Stomach (tissue), 9 donors: ENCODE data around the gene CMTM2. TPM values are rescaled to one million over a fixed set of nuclear protein-coding genes. Genes with fewer than 3 reads are reported as not detected.
"Not testable (repeated sequence)": the region's sequence is repeated elsewhere in the genome, so short reads cannot be mapped to it uniquely, and the experiment has no call there.

ENCODE experiments used
- DNase-seq, 2 donors: peaks; one replicate each; pipeline versions ENCODE4 v3.0.0 to v3.0.0-alpha.2; 2013 to 2019
- H3K27ac ChIP-seq, 5 donors: fragments of 200-600 bp in 4 of 5; sonication (generic) in 4 of 5; one replicate each; pipeline ENCODE4 v1.5.1; 2013 to 2019; ENCODE audit warnings: mild to moderate bottlenecking in 1 of 5, moderate library complexity in 1 of 5
- H3K27me3 ChIP-seq, 3 donors: fragments of 200-600 bp; sonication (generic); one replicate each; pipeline ENCODE4 v1.5.1; 2017 to 2019; ENCODE audit warnings: mixed run types in 1 of 3
- H3K36me3 ChIP-seq, 4 donors: fragments of 200-600 bp; sonication (generic); 1 replicate in 3 of 4; 2 replicates in 1 of 4; pipeline ENCODE4 v1.5.1; 2016 to 2019
- H3K4me1 ChIP-seq, 4 donors: fragments of 200-600 bp; sonication (generic); one replicate each; pipeline ENCODE4 v1.5.1; 2016 to 2019
- H3K4me3 ChIP-seq, 4 donors: fragments of 200-600 bp; sonication (generic) in 3 of 4; one replicate each; pipeline ENCODE4 v1.5.1; 2016 to 2019; ENCODE audit warnings: mild to moderate bottlenecking in 1 of 4
- H3K9me3 ChIP-seq, 4 donors: fragments of 200-600 bp; sonication (generic); one replicate each; pipeline ENCODE4 v1.5.1; 2016 to 2019
- CTCF ChIP-seq, 7 experiments: fragments of 450-650 bp in 4 of 7; fragments of 200-600 bp in 3 of 7; sonication (generic) in 3 of 7; IDR thresholded peaks; one replicate each; pipeline ENCODE4 v1.5.1; 2016 to 2019; ENCODE audit warnings: antibody characterized with exemption in 7 of 7, control low read depth in 2 of 7, mild to moderate bottlenecking in 1 of 7
- EP300 ChIP-seq: sonication (generic); formaldehyde crosslinking; IDR thresholded peaks from one replicate; pipeline ENCODE4 v1.6.1; 2017; ENCODE audit warnings: antibody characterized with exemption
- POLR2A ChIP-seq, 4 donors: fragments of 450-650 bp; IDR thresholded peaks; one replicate each; pipeline ENCODE4 v1.6.1; 2016; ENCODE audit warnings: antibody characterized with exemption in 4 of 4, control low read depth in 2 of 4, mild to moderate bottlenecking in 1 of 4, moderate library complexity in 1 of 4
- POLR2AphosphoS5 ChIP-seq, 3 donors: sonication (generic); formaldehyde crosslinking; IDR thresholded peaks; one replicate each; pipeline ENCODE4 v1.6.1; 2016; ENCODE audit warnings: antibody characterized with exemption in 3 of 3
- WGBS, 5 donors: extraction: QIAGEN DNeasy Blood & Tissue Kit in 3 of 5; methylation state at CpG; one replicate each; pipeline versions ENCODE4 v1.1.5 to v1.1.7; 2013 to 2018; 5-methylcytosine and 5-hydroxymethylcytosine counted together
- intact Hi-C: fragments of 100-400 bp; cut with DNase I; formaldehyde crosslinking; loops from one replicate; pipeline ENCODE4 v1.15.1; 2023; ENCODE audit warnings: low total_unique reads
- polyA plus RNA-seq, 3 donors: library from polyadenylated mRNA; stranded (reverse); fragments of 200-250 nt; gene quantifications; one replicate each; pipeline ENCODE4 v1.2.3, GENCODE V29; 2013
- total RNA-seq, 5 donors: library from RNA; depleted of rRNA; stranded (reverse); fragments of >200 nt; gene quantifications; one replicate each; pipeline versions ENCODE4 v1.1.0 to v1.2.3, GENCODE V29; 2014 to 2016
- donor health status: healthy with polysubstance abuse.
- donor health status: Bipolar disorder and iron deficiency.
- donor health status: healthy.

CMTM2 gene
- total and polyA plus RNA-seq, 8 donors = 0.48 to 0.50 TPM; not detected in 6

GRCh38 chr16:66591018-66591417, 11.8 kb downstream of the CMTM2 start:
- WGBS, 5 donors = 84 to 96% (median 94%) methylated on average over 4 of the region's 4 CpGs
- H3K4me1 ChIP-seq = peaks cover 0 to 7% (median 0%) of the 10 kb centered on the region in 4 donors
- TF ChIP-seq EP300 (no peak), CTCF (IDR thresholded peaks at IDR 0.05) (no peak), POLR2A (IDR thresholded peaks at IDR 0.05) (no peak), POLR2AphosphoS5 (IDR thresholded peaks at IDR 0.05) (no peak)
- H3K27ac ChIP-seq = no peak overlapping the region
- peaks cover 0 to 4% (median 0%) of the 10 kb centered on the region in 4 donors for H3K9me3 ChIP-seq
- intact Hi-C loops = no loop called here
- peaks cover 0 to 8% (median 4%) of the 10 kb centered on the region in 4 donors for H3K36me3 ChIP-seq
- no peak for DNase-seq
- no peak overlapping the region for H3K4me3 ChIP-seq
- H3K27me3 ChIP-seq = no peaks in the 10 kb centered on the region

GRCh38 chr16:66592241-66592640, 13.0 kb downstream of the CMTM2 start:
- intact Hi-C loops = no loop called here
- TF ChIP-seq CTCF (IDR thresholded peaks at IDR 0.05) (no peak), POLR2A (IDR thresholded peaks at IDR 0.05) (no peak), EP300 (no peak), POLR2AphosphoS5 (IDR thresholded peaks at IDR 0.05) (no peak)
- DNase-seq = no peak
- WGBS, 5 donors = 78 to 92% (median 90%) methylated on average over 3 of the region's 3 CpGs
- Histone ChIP-seq H3K27ac (no peak overlapping the region), H3K36me3 (no peaks in the 10 kb centered on the region), H3K9me3 (peaks cover 0 to 4% (median 0%) of the 10 kb centered on the region in 4 donors), H3K4me1 (peaks cover 0 to 5% (median 0%) of the 10 kb centered on the region in 4 donors), H3K27me3 (no peaks in the 10 kb centered on the region), H3K4me3 (no peak overlapping the region)

GRCh38 chr16:66592814-66593213, 13.6 kb downstream of the CMTM2 start:
- peaks cover 0 to 5% (median 0%) of the 10 kb centered on the region in 4 donors for H3K4me1 ChIP-seq
- H3K36me3 ChIP-seq = no peaks in the 10 kb centered on the region
- intact Hi-C loops = no loop called here

GRCh38 chr16:66594739-66595138, 15.5 kb downstream of the CMTM2 start:
- no peak for DNase-seq
- Histone ChIP-seq H3K27ac (no peak overlapping the region), H3K4me1 (peaks cover 0 to 4% (median 0%) of the 10 kb centered on the region in 4 donors), H3K9me3 (peaks cover 0 to 4% (median 0%) of the 10 kb centered on the region in 4 donors), H3K27me3 (no peaks in the 10 kb centered on the region), H3K36me3 (no peaks in the 10 kb centered on the region), H3K4me3 (no peak overlapping the region)
- TF ChIP-seq EP300 (no peak), POLR2AphosphoS5 (IDR thresholded peaks at IDR 0.05) (no peak), CTCF (IDR thresholded peaks at IDR 0.05) (no peak)
- intact Hi-C loops = no loop called here
- WGBS, 5 donors = 64 to 83% (median 74%) methylated on average over 7 of the region's 7 CpGs

More at GRCh38 chr16:66592814-66593213, 13.6 kb downstream of the CMTM2 start:
- no peak for DNase-seq
- no peak overlapping the region for H3K4me3 ChIP-seq
- no peak for TF ChIP-seq CTCF (IDR thresholded peaks at IDR 0.05)
- H3K9me3 ChIP-seq = peaks cover 0 to 4% (median 0%) of the 10 kb centered on the region in 4 donors
- H3K27me3 ChIP-seq = no peaks in the 10 kb centered on the region
- H3K27ac ChIP-seq = no peak overlapping the region
- 94 to 100% (median 98%) methylated on average over 3 of the region's 3 CpGs for WGBS, 5 donors

- H3K27me3 ChIP-seq, DNase-seq, H3K27ac ChIP-seq, H3K4me1 ChIP-seq, intact Hi-C loops, H3K9me3 ChIP-seq, H3K36me3 ChIP-seq, H3K4me3 ChIP-seq: not testable (repeated sequence)
- WGBS, 5 donors = 90 to 100% (median 95%) methylated on average over 4 of the region's 4 CpGs
Measured at GRCh38 chr16:66596559-66596958, 17.3 kb downstream of the CMTM2 start.
